GM23248 (cell line): ENCODE results near the gene UBE2L3.

Experiments used
- EZH2 ChIP-seq: fragments of 200-600 bp; sonication (generic); IDR thresholded peaks from 2 replicates; pipeline ENCODE4 v1.6.1; 2018; ENCODE audit warnings: antibody characterized with exemption, mild to moderate bottlenecking; ENCODE audit not compliant: insufficient read depth, poor library complexity, severe bottlenecking
- EZH2phosphoT487 ChIP-seq: fragments of 200-600 bp; sonication (generic); IDR thresholded peaks from 2 replicates; pipeline ENCODE4 v1.6.1; 2018; ENCODE audit warnings: antibody characterized with exemption, moderate library complexity, mild to moderate bottlenecking, low read depth; ENCODE audit not compliant: insufficient read depth

DNA sequence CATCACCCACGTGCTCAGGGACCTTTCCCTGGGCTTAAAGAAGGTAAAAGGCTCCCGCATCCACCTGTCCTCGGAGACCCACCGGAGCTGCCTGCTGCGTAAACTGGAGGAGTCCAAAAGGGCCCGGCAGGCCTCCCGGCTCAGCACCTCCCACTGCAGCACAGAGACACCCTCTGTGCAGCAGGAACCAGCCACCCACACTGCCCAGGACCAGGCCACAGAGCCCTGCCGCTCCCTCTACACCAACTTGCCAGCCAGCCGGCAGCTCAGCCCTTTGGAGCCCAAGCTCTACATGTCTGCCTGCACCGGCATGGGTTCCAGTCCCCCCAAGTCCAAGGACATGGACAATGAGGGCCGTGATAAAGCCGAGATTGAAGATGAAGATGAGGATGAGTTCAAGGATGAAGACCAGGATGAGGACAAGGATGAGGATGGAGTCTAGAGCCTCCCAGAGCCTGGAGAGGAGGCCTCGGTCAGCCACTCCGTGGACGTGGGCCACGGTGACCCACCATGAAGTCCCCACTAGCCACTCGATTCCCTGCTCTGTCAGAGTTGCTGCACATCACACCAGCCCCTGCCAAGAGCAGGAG lies 69.2 kb downstream of the UBE2L3 start:
- TF ChIP-seq EZH2, result no peak
- no peak for TF ChIP-seq EZH2phosphoT487
